Cardiac muscle cell (in vitro differentiated cells and primary cell): ENCODE measurements around the gene CREB5. TPM values are rescaled to one million over a fixed set of nuclear protein-coding genes. Genes with fewer than 3 reads are reported as not detected.

ENCODE experiments used
- DNase-seq, 2 donors: peaks; one replicate each; pipeline versions ENCODE4 v3.0.0 to v3.0.0-alpha.2; 2010 to 2017; ENCODE audit warnings: low read depth in 1 of 2, low spot score in 1 of 2
- H3K27ac ChIP-seq: fragments of 200-600 bp; sonication (generic); 2 replicates; pipeline ENCODE4 v1.5.1; 2016
- H3K27me3 ChIP-seq: fragments of 200-600 bp; sonication (generic); 2 replicates; pipeline ENCODE4 v1.6.0; 2016; ENCODE audit warnings: control low read depth
- H3K36me3 ChIP-seq: fragments of 200-600 bp; sonication (generic); 2 replicates; pipeline ENCODE4 v1.5.1; 2016; ENCODE audit warnings: control low read depth
- H3K4me1 ChIP-seq: fragments of 200-600 bp; sonication (generic); 2 replicates; pipeline ENCODE4 v1.8.1; 2017; ENCODE audit warnings: low read depth, mild to moderate bottlenecking, mixed run types
- H3K4me3 ChIP-seq: fragments of 200-600 bp; sonication (generic); 2 replicates; pipeline ENCODE4 v1.5.1; 2016; ENCODE audit warnings: mild to moderate bottlenecking
- H3K9me3 ChIP-seq: fragments of 200-600 bp; sonication (generic); 2 replicates; pipeline ENCODE4 v1.5.1; 2017; ENCODE audit warnings: low read depth, mild to moderate bottlenecking, control low read depth
- polyA plus RNA-seq: library from polyadenylated mRNA; unstranded; fragments of >200 nt; fragmentation: Nextera tagmentation; extraction: Ambion mirVana; gene quantifications from 2 replicates; pipeline ENCODE4 v1.2.1, GENCODE V29; 2016
- total RNA-seq: library from RNA; depleted of rRNA; stranded (reverse); fragments of >200 nt; gene quantifications from 2 replicates; pipeline ENCODE4 v1.2.3, GENCODE V29; 2016
- TF ChIP-seq, protein P1 (sequence below): IDR thresholded peaks from 2 replicates; pipeline ENCODE4 v1.5.1; 2012; ENCODE audit warnings: low read depth, mild to moderate bottlenecking, low read length

Gene CREB5
- total and polyA plus RNA-seq, 2 experiments from 2014 or later, result 4.6 TPM

GRCh38 chr7:28830846-28831245 is 418.5 kb downstream of the CREB5 start:
- no peak for DNase-seq
- H3K9me3 ChIP-seq, result no peaks in the 10 kb centered on the region

GRCh38 chr7:28832669-28833068 is 420.4 kb downstream of the CREB5 start:
- Histone ChIP-seq H3K36me3 (no peaks in the 10 kb centered on the region), H3K4me1 (no peaks in the 10 kb centered on the region), H3K27ac (no peak overlapping the region), H3K9me3 (no peaks in the 10 kb centered on the region), H3K27me3 (no peaks in the 10 kb centered on the region), H3K4me3 (no peak overlapping the region)
- DNase-seq, result no peak
- TF ChIP-seq, protein P1, sequence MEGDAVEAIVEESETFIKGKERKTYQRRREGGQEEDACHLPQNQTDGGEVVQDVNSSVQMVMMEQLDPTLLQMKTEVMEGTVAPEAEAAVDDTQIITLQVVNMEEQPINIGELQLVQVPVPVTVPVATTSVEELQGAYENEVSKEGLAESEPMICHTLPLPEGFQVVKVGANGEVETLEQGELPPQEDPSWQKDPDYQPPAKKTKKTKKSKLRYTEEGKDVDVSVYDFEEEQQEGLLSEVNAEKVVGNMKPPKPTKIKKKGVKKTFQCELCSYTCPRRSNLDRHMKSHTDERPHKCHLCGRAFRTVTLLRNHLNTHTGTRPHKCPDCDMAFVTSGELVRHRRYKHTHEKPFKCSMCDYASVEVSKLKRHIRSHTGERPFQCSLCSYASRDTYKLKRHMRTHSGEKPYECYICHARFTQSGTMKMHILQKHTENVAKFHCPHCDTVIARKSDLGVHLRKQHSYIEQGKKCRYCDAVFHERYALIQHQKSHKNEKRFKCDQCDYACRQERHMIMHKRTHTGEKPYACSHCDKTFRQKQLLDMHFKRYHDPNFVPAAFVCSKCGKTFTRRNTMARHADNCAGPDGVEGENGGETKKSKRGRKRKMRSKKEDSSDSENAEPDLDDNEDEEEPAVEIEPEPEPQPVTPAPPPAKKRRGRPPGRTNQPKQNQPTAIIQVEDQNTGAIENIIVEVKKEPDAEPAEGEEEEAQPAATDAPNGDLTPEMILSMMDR, result no peak

More at GRCh38 chr7:28830846-28831245, 418.5 kb downstream of the CREB5 start:
- no peaks in the 10 kb centered on the region for H3K27me3 ChIP-seq
- no peak overlapping the region for H3K4me3 ChIP-seq
- H3K4me1 ChIP-seq, result no peaks in the 10 kb centered on the region
- H3K27ac ChIP-seq, result no peak overlapping the region
- TF ChIP-seq, protein P1, result no peak
- H3K36me3 ChIP-seq, result no peaks in the 10 kb centered on the region

DNA sequence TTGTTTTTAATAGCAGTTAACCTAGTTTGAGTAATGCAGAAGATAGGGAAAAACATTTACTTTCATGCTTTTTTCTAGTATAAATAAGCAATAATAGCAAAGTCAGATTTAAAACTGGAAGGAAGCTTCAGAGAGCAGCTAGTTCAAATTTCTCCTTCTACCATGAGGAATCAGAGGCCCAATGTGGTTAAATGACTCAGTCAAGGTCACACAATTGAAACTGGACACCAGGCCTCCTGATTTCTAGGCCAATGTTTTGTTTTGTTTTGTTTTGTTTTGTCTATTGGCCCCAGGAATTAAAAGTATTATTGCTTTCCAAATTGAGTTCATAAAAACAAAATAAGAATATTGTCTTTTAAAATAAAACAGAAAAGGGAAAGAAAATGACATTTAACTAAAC is 423.5 kb downstream of the CREB5 start:
- peaks cover 2% of the 10 kb centered on the region for H3K4me1 ChIP-seq
- no peaks in the 10 kb centered on the region for H3K27me3 ChIP-seq
- DNase-seq, result no peak
- H3K36me3 ChIP-seq, result no peaks in the 10 kb centered on the region
- H3K27ac ChIP-seq, result no peak overlapping the region
- H3K4me3 ChIP-seq, result no peak overlapping the region
- no peaks in the 10 kb centered on the region for H3K9me3 ChIP-seq
- TF ChIP-seq, protein P1, result no peak

DNA sequence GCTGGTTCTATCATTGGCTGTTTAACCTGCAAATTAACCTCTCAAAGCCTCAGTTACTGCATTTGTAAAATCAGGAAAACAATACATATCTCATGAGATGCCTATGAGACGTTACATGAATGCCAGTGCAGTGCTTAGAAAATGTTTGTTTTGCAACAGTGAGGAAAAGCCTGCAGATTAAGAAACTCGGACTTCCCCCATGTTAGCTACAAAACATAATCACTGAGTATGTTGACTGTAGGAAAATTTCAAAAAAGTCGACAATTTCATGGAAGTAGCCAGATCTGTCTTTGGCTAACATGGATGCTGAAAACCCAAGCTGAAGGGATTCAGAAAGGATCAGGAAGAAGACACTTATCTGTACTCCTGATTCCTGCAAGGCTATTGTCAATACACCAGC is 424.4 kb downstream of the CREB5 start:
- peaks cover 2% of the 10 kb centered on the region for H3K4me1 ChIP-seq

DNA sequence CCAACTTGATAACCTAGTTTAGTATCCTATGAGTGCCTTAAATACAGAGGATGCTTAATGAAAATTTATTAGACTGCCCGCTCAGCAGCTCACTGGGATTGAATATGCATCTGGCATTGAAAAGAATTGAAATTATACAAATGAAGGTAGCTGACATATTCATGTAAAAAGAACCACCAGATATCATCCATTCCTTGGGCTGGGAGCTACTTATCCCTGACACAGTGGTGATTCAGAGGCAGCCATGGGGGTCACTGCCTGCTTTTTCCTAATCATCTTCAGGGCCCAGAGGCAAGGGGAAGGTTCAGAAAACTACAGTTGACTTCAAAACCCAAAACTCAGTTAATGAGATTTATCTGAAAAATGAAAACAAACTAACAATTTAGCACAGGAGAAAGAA is 424.9 kb downstream of the CREB5 start:
- Histone ChIP-seq H3K27me3 (no peaks in the 10 kb centered on the region), H3K4me3 (no peak overlapping the region), H3K36me3 (no peaks in the 10 kb centered on the region), H3K27ac (no peak overlapping the region), H3K9me3 (no peaks in the 10 kb centered on the region), H3K4me1 (peaks cover 2% of the 10 kb centered on the region)
- TF ChIP-seq, protein P1, result no peak
- DNase-seq, result no peak

More for the DNA sequence above, 424.4 kb downstream of the CREB5 start:
- H3K27me3 ChIP-seq, result no peaks in the 10 kb centered on the region
- TF ChIP-seq, protein P1, result no peak
- no peak overlapping the region for H3K4me3 ChIP-seq
- no peaks in the 10 kb centered on the region for H3K36me3 ChIP-seq
- no peak for DNase-seq
- H3K9me3 ChIP-seq, result no peaks in the 10 kb centered on the region
- no peak overlapping the region for H3K27ac ChIP-seq

- Histone ChIP-seq H3K4me3 (no peak overlapping the region), H3K36me3 (no peaks in the 10 kb centered on the region), H3K9me3 (no peaks in the 10 kb centered on the region), H3K27ac (no peak overlapping the region), H3K4me1 (peaks cover 5% of the 10 kb centered on the region), H3K27me3 (no peaks in the 10 kb centered on the region)
- DNase-seq, result peak; percentile 13 to 21
- TF ChIP-seq, protein P1, result peak; percentile 60
Observed at GRCh38 chr7:28840592-28840995, 428.3 kb downstream of the CREB5 start.
